Choroid plexus epithelial cell (primary cell): ENCODE results near the gene F5.

Experiments
- DNase-seq: peaks from one replicate; pipeline ENCODE4 v3.0.0-alpha.2; 2010; ENCODE audit warnings: low read depth
- H3K4me3 ChIP-seq: 2 replicates; pipeline ENCODE4 v1.5.1; 2011; ENCODE audit warnings: low read depth, mild to moderate bottlenecking, control low read depth, low read length, moderate library complexity
- CTCF ChIP-seq: conservative IDR thresholded peaks from 2 replicates; pipeline ENCODE4 v1.5.1; 2011; ENCODE audit warnings: low read depth, mild to moderate bottlenecking, control low read depth, inconsistent platforms, low read length, moderate library complexity

Gene F5

GRCh38 chr1:169529068-169529642 lies 57.1 kb downstream of the F5 start:
- H3K4me3 ChIP-seq: no peak overlapping the region
- DNase-seq: peak; percentile 67
- TF ChIP-seq CTCF: no peak

- TF ChIP-seq CTCF: no peak
- no peak overlapping the region for H3K4me3 ChIP-seq
- no peak for DNase-seq
Observed at GRCh38 chr1:169528215-169529067, 57.8 kb downstream of the F5 start.

- peak; percentile 72 for DNase-seq
- H3K4me3 ChIP-seq: no peak overlapping the region
- no peak for TF ChIP-seq CTCF
Observed at GRCh38 chr1:169527451-169528214, 58.6 kb downstream of the F5 start.

GRCh38 chr1:169527001-169527400 lies 59.3 kb downstream of the F5 start:
- TF ChIP-seq CTCF: no peak
- no peak for DNase-seq
- no peak overlapping the region for H3K4me3 ChIP-seq

- no peak for TF ChIP-seq CTCF
- DNase-seq: no peak
- no peak overlapping the region for H3K4me3 ChIP-seq
Observed at GRCh38 chr1:169526120-169526832, 60.0 kb downstream of the F5 start.

GRCh38 chr1:169525391-169525790 lies 60.9 kb downstream of the F5 start:
- no peak for DNase-seq
- H3K4me3 ChIP-seq: no peak overlapping the region
- no peak for TF ChIP-seq CTCF
